ENCODE measurements around the gene BST1.

Gene BST1

DNA sequence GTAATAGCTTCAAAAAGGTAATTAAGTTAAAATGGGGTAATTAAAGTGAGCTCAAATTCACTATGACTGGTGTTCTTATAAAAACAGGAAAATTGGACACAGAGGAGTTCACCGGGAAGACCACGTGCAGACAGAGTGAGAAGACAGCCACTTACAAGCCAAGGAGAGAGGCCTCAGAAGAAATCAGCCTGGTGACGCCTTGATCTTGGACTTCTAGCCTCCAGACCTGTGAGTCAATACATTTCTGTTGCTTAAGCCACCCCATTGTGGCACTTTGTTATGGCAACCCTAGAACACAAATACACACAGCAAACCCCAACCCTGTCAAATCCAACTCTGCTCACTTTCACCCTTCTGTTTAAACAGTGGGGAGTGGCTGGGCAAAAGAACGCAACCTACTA lies 71.2 kb downstream of the BST1 start:
- TF ChIP-seq, protein P1, sequence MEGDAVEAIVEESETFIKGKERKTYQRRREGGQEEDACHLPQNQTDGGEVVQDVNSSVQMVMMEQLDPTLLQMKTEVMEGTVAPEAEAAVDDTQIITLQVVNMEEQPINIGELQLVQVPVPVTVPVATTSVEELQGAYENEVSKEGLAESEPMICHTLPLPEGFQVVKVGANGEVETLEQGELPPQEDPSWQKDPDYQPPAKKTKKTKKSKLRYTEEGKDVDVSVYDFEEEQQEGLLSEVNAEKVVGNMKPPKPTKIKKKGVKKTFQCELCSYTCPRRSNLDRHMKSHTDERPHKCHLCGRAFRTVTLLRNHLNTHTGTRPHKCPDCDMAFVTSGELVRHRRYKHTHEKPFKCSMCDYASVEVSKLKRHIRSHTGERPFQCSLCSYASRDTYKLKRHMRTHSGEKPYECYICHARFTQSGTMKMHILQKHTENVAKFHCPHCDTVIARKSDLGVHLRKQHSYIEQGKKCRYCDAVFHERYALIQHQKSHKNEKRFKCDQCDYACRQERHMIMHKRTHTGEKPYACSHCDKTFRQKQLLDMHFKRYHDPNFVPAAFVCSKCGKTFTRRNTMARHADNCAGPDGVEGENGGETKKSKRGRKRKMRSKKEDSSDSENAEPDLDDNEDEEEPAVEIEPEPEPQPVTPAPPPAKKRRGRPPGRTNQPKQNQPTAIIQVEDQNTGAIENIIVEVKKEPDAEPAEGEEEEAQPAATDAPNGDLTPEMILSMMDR (IDR thresholded peaks at IDR 0.05), result no peak
- no peak for DNase-seq
- no peak overlapping the region for H3K27ac Mint-ChIP-seq
- H3K4me1 Mint-ChIP-seq, result peaks cover 2% of the 10 kb centered on the region
- H3K27me3 Mint-ChIP-seq (ENCODE audit: low read depth, poor library complexity), result peaks cover 76% of the 10 kb centered on the region
- no peak overlapping the region for H3K4me3 Mint-ChIP-seq
- no peaks in the 10 kb centered on the region for H3K36me3 Mint-ChIP-seq (ENCODE audit: low read depth)
- H3K9me3 Mint-ChIP-seq, result no peaks in the 10 kb centered on the region

DNA sequence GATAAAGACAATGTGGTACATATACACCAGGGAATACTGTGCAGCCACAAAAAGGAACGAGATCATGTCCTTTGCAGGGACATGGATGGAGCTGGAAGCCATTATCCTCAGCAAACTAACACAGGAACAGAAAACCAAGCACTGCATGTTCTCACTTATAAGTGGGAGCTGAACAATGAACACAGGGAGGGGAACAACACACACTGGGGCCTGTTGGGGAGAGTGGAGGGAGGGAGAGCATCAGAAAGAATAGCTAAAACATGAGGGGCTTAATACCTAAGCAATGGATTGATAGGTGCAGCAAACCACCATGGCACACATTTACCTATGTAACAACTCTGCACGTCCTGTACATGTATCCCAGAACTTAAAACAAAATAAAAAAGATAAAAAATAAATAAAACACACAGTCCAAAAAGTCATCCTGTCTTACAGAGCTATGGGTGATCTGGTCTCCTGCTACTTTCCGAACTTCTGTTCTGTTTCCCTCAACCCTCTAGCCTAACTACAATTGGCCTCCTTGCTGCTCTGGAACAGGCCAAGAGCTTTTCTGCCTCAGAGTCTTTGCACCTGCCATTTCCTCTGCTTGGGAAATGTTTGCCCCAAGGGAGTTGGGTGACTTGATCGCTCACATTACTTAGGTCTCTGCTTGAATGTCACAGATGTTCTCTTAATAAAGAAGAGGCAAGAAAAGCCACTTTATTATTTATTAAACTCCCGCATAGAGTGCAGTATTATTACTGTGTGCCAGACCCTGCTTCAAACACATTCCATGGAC lies 74.2 kb downstream of the BST1 start:
- H3K4me3 Mint-ChIP-seq, result no peak overlapping the region
- TF ChIP-seq, protein P1 (IDR thresholded peaks at IDR 0.05), result no peak
- H3K4me1 Mint-ChIP-seq, result peaks cover 11% of the 10 kb centered on the region
- peaks cover 95% of the 10 kb centered on the region for H3K27me3 Mint-ChIP-seq (ENCODE audit: low read depth, poor library complexity)
- H3K27ac Mint-ChIP-seq, result no peak overlapping the region
- H3K36me3 Mint-ChIP-seq (ENCODE audit: low read depth), result no peaks in the 10 kb centered on the region
- DNase-seq, result no peak
- no peaks in the 10 kb centered on the region for H3K9me3 Mint-ChIP-seq

DNA sequence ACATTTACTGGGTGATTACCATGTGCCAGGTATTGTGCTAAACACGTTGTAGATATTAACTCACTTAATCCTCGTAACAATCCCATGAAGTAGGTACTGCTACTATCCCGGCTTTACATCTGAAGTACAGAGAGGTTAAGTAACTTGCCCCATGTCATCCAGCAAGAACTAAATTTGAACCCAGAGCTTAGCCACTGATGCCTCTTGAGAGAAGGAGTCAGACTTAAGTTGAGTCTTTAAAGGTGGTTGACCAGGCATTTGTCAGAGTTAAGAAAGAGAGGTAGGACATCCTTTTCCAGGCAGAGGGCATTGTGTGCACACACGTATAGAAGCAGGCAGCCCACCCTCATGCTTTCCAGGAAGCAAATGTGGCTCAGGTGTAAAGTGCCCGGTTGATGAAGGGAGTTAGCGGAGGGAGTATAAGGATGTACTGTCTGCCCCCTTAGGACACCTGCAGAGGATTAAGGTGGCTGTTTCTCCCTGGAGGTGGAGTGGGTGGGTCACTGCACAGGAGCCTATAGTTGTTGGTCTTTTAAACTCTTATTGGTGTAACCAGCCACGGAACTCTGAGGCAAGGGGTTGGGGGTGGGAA lies 74.9 kb downstream of the BST1 start:
- peaks cover 11% of the 10 kb centered on the region for H3K4me1 Mint-ChIP-seq
- H3K36me3 Mint-ChIP-seq (ENCODE audit: low read depth), result no peaks in the 10 kb centered on the region
- H3K27ac Mint-ChIP-seq, result no peak overlapping the region
- peaks cover 95% of the 10 kb centered on the region for H3K27me3 Mint-ChIP-seq (ENCODE audit: low read depth, poor library complexity)
- H3K4me3 Mint-ChIP-seq, result peak overlapping the region; percentile 80
- TF ChIP-seq, protein P1 (IDR thresholded peaks at IDR 0.05), result no peak
- no peak for DNase-seq
- no peaks in the 10 kb centered on the region for H3K9me3 Mint-ChIP-seq

DNA sequence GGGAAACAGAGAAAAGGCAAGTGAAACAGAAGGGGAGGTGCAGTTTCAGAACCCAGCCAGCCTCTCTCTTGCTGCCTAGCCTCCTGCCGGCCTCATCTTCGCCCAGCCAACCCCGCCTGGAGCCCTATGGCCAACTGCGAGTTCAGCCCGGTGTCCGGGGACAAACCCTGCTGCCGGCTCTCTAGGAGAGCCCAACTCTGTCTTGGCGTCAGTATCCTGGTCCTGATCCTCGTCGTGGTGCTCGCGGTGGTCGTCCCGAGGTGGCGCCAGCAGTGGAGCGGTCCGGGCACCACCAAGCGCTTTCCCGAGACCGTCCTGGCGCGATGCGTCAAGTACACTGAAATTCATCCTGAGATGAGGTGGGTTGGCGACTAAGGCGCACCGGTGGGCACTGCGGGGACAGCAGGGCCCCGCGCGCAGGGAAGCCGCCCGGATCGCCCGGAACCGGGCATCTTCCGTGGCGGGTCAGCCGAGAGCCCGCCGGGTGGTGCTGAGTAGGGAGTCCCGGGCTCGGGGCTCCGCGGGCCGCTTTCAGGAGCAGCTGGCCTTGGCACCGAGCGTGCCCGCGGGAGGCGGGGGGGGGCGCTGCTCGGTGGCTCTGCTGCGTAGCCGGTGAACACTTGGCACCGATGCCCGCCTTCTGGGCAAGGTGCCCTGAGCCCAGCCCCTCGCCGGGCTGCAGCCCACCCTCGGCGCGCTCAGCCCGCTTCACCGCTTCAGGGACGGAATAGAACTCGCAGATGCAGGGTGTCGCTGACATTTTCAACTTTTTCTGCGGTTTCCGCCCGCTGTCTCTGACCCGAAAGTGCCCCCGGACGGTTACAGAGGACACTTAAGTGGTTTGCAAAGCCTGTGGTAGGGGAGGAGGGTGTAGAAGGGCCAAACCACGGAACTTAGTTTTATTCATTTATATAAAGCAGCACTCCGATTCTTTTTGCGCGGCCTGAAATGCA lies 75.7 kb downstream of the BST1 start, which contains the start of gene CD38:
Gene CD38 (plus strand): TSS at position 40 of the 953 bp plus-strand sequence. CDS start 87 bp downstream, at position 127.
- Mint-ChIP-seq H3K4me3 (peak within 1 kb of the TSS; percentile 84), H3K4me1 (peaks cover 11% of the 10 kb centered on the region), H3K27me3 (ENCODE audit: low read depth, poor library complexity) (peaks cover 88% of the 10 kb centered on the region), H3K27ac (no peak within 1 kb of the TSS), H3K36me3 (ENCODE audit: low read depth) (no peaks in the 10 kb centered on the region), H3K9me3 (no peaks in the 10 kb centered on the region)
- TF ChIP-seq, protein P1 (IDR thresholded peaks at IDR 0.05), result no peak
- DNase-seq, result peak; percentile 47

DNA sequence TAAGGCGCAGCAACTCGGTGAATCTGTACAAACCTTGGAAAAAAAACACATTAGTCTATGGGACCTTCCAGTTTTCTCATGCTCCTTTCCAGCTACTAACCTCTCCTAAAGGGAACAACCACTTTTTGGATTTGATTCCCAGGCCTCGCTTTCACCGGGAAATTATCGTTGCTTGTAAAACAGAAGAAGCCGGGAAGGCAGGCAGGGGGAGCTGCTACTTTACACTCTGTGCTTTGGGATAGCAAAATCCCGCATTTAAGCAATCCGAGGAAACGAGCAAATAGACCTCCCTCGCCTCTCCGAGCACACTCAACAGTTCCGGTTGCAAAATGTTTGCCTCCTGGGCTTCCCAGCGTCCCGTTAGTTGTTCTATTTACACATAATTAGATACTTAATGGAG lies 76.4 kb downstream of the BST1 start:
- H3K4me1 Mint-ChIP-seq, result peaks cover 11% of the 10 kb centered on the region
- H3K27me3 Mint-ChIP-seq (ENCODE audit: low read depth, poor library complexity), result peaks cover 82% of the 10 kb centered on the region
- no peaks in the 10 kb centered on the region for H3K36me3 Mint-ChIP-seq (ENCODE audit: low read depth)
- peak; percentile 32 for DNase-seq
- H3K9me3 Mint-ChIP-seq, result no peaks in the 10 kb centered on the region
- H3K4me3 Mint-ChIP-seq, result peak overlapping the region; percentile 84
- no peak overlapping the region for H3K27ac Mint-ChIP-seq
- TF ChIP-seq, protein P1 (IDR thresholded peaks at IDR 0.05), result no peak

Measured in nephron progenitor cell (in vitro differentiated cells).